ENCODE measurements around the gene ZC3H12C. TPM values are rescaled to one million over a fixed set of nuclear protein-coding genes. Genes with fewer than 3 reads are reported as not detected.
"Not testable (repeated sequence)": the region's sequence is repeated elsewhere in the genome, so short reads cannot be mapped to it uniquely, and the experiment has no call there.

ZC3H12C gene
- total RNA-seq: 12.4 and 16.8 TPM in 2 replicates
- 1.9 TPM for polyA plus RNA-seq (2012)

- peak; percentile 94 for DNase-seq (ENCODE audit: low read depth)
Observed at GRCh38 chr11:110092515-110093406, at the start of gene ZC3H12C. Gene ZC3H12C, plus strand, starts transcription at chr11:110093392. Its CDS starts 20 bp downstream, at chr11:110093412.

GRCh38 chr11:110044226-110044968 is 48.8 kb upstream of the ZC3H12C start:
- DNase-seq (ENCODE audit: low read depth): no peak

- no peak for DNase-seq (ENCODE audit: low read depth)
Observed at GRCh38 chr11:110046775-110047380, 46.3 kb upstream of the ZC3H12C start.

GRCh38 chr11:110049501-110050200 is 43.5 kb upstream of the ZC3H12C start:
- no peak for DNase-seq (ENCODE audit: low read depth)

- DNase-seq (ENCODE audit: low read depth): no peak
Observed at GRCh38 chr11:110050201-110050506, 43.0 kb upstream of the ZC3H12C start.

GRCh38 chr11:110053848-110054414 is 39.3 kb upstream of the ZC3H12C start:
- no peak for DNase-seq (ENCODE audit: low read depth)

- no peak for DNase-seq (ENCODE audit: low read depth)
Observed at GRCh38 chr11:110056956-110057355, 36.2 kb upstream of the ZC3H12C start.

GRCh38 chr11:110059706-110060463 is 33.3 kb upstream of the ZC3H12C start:
- peak; percentile 11 for DNase-seq (ENCODE audit: low read depth)

- DNase-seq (ENCODE audit: low read depth): no peak
Observed at GRCh38 chr11:110061296-110061695, 31.9 kb upstream of the ZC3H12C start.

GRCh38 chr11:110062247-110062646 is 30.9 kb upstream of the ZC3H12C start:
- DNase-seq (ENCODE audit: low read depth): no peak

GRCh38 chr11:110065189-110065588 is 28.0 kb upstream of the ZC3H12C start:
- peak; percentile 14 for DNase-seq (ENCODE audit: low read depth)

GRCh38 chr11:110068001-110068400 is 25.2 kb upstream of the ZC3H12C start:
- DNase-seq (ENCODE audit: low read depth): not testable (repeated sequence)

GRCh38 chr11:110069158-110069737 is 23.9 kb upstream of the ZC3H12C start:
- DNase-seq (ENCODE audit: low read depth): peak; percentile 94

- DNase-seq (ENCODE audit: low read depth): peak; percentile 44
Observed at GRCh38 chr11:110070176-110070575, 23.0 kb upstream of the ZC3H12C start.

- DNase-seq (ENCODE audit: low read depth): no peak
Observed at GRCh38 chr11:110071197-110071596, 22.0 kb upstream of the ZC3H12C start.

GRCh38 chr11:110072930-110073329 is 20.3 kb upstream of the ZC3H12C start:
- DNase-seq (ENCODE audit: low read depth): no peak

- DNase-seq (ENCODE audit: low read depth): no peak
Observed at GRCh38 chr11:110074499-110074898, 18.7 kb upstream of the ZC3H12C start.

GRCh38 chr11:110075105-110075846 is 17.9 kb upstream of the ZC3H12C start:
- no peak for DNase-seq (ENCODE audit: low read depth)

- DNase-seq (ENCODE audit: low read depth): no peak
Observed at GRCh38 chr11:110075847-110076208, 17.4 kb upstream of the ZC3H12C start.
